Left renal pelvis (tissue), 4 donors: ENCODE data around the gene RNU7-1. TPM values are rescaled to one million over a fixed set of nuclear protein-coding genes. Genes with fewer than 3 reads are reported as not detected.

Experiments
- DNase-seq, 4 donors: peaks; one replicate each; pipeline ENCODE4 v3.0.0-alpha.2; 2013; ENCODE audit warnings: low read depth in 4 of 4, low spot score in 3 of 4
- polyA plus RNA-seq, 4 donors: library from polyadenylated mRNA; unstranded; fragments of 120-200 nt; gene quantifications; one replicate each; pipeline ENCODE4 v1.2.1, GENCODE V29; 2013; ENCODE audit not compliant: insufficient read length in 4 of 4

The RNU7-1 gene
- polyA plus RNA-seq, 4 donors, result not detected

GRCh38 chr12:6936636-6937480 lies 6.8 kb upstream of the RNU7-1 start:
- DNase-seq, result no peak

- peak; percentile 88 to 91 (median 90) for DNase-seq
These were observed 5.9 kb upstream of the RNU7-1 start for GRCh38 chr12:6937481-6938352.

GRCh38 chr12:6938353-6939190 lies 5.0 kb upstream of the RNU7-1 start:
- DNase-seq, result no peak

- DNase-seq, result no peak
These were observed 4.5 kb upstream of the RNU7-1 start for GRCh38 chr12:6939191-6939540.

GRCh38 chr12:6941267-6941666 lies 2.3 kb upstream of the RNU7-1 start:
- no peak for DNase-seq

GRCh38 chr12:6941782-6942181 lies 1.8 kb upstream of the RNU7-1 start:
- no peak for DNase-seq

GRCh38 chr12:6942331-6942665 lies 1.3 kb upstream of the RNU7-1 start:
- no peak for DNase-seq

- DNase-seq, result peak in 3 of 4 donors; percentile 82 to 88 (median 86)
These were observed 261 bp upstream of the RNU7-1 start for GRCh38 chr12:6943389-6943721.

GRCh38 chr12:6944381-6945186 lies 968 bp downstream of the RNU7-1 start:
- DNase-seq, result peak; percentile 79 to 85 (median 82)

- no peak for DNase-seq
These were observed 2.0 kb downstream of the RNU7-1 start for GRCh38 chr12:6945613-6946012.

- DNase-seq, result peak in 1 of 4 donors; percentile 78
These were observed 2.7 kb downstream of the RNU7-1 start for GRCh38 chr12:6946033-6946919.

GRCh38 chr12:6946920-6947374 lies 3.3 kb downstream of the RNU7-1 start:
- no peak for DNase-seq

- no peak for DNase-seq
These were observed 4.0 kb downstream of the RNU7-1 start for GRCh38 chr12:6947615-6948014.

- no peak for DNase-seq
These were observed 5.4 kb downstream of the RNU7-1 start for GRCh38 chr12:6948873-6949594.

- DNase-seq, result no peak
These were observed 6.8 kb downstream of the RNU7-1 start for GRCh38 chr12:6950401-6950801.

- no peak for DNase-seq
These were observed 7.4 kb downstream of the RNU7-1 start, which contains the start of gene PTPN6 for GRCh38 chr12:6950811-6951540. PTPN6 (plus strand) TSS chr12:6951356; CDS start chr12:6951513, 157 bp downstream.

GRCh38 chr12:6951551-6952120 lies 8.0 kb downstream of the RNU7-1 start:
- DNase-seq, result no peak
